ENCODE measurements around the gene RBM23.
A peak's percentile ranks its signal among the peaks of the same experiment; 100 is the strongest.
"Not testable (repeated sequence)": the region's sequence is repeated elsewhere in the genome, so short reads cannot be mapped to it uniquely, and the experiment has no call there.

Gene RBM23

DNA sequence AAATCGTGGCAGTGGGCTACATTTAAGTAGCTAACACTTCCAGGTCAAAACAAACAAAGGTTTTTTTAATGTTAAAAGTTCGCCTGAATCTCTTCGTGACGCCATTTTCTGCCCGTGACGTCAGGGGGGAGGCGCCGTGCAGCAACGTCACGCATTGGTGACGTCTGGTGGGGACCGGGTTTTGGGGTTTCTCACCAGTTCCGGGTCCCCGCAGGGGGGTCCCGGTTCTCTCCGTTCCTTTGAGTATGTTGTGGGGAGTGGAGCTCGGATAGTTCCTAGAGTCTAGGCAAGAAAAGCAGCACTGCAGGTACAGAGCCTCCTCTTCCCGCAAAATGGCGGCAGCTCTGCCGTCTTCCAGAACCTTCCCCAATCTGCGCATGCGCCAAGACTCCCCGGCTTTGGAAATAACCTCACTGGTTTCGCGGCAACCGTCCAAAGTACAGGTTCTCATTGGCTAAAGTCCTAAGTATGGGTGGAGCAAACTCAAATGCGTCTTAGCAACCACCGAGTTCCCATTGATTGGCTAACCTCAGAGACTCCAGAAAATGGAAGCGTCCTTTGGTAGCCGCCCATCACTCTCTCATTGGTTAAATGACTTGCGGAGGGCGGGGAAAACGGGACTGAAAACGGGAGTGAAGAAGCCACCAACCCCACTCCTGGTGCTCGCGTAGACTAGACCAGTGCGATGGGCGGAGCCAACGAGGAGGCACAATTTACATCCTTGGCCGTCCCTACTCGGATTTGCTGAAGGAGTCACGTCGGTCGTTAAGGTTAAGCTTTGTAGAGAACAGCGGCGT, at the start of gene RBM23:
Gene RBM23, minus strand, starts transcription at position 346 of the 797 bp plus-strand sequence.
- DNase-seq = peak; percentile 100

DNA sequence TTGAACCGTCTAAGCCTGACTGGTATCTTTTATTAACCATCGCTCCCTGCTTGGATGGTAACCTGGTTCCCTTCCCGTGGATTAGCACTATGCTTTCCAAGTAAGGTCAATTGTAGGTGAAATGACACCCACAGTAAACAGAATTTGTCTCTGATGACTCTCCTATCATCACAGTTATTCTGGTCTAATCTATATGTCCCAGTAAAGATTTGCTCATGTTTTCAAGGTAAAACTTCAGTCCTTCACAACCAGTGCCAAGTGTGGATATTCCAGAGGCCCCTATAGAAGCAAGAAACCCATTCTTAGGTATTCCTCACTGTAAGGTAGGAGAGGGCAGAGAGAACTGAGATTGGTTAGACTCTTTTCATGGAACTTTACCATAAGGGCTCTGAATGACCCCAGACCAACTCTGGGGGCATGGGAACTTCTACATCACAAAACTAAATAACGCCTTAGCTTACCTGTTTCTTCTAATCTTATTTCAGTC, 47.9 kb upstream of the RBM23 start:
- no peak for DNase-seq

DNA sequence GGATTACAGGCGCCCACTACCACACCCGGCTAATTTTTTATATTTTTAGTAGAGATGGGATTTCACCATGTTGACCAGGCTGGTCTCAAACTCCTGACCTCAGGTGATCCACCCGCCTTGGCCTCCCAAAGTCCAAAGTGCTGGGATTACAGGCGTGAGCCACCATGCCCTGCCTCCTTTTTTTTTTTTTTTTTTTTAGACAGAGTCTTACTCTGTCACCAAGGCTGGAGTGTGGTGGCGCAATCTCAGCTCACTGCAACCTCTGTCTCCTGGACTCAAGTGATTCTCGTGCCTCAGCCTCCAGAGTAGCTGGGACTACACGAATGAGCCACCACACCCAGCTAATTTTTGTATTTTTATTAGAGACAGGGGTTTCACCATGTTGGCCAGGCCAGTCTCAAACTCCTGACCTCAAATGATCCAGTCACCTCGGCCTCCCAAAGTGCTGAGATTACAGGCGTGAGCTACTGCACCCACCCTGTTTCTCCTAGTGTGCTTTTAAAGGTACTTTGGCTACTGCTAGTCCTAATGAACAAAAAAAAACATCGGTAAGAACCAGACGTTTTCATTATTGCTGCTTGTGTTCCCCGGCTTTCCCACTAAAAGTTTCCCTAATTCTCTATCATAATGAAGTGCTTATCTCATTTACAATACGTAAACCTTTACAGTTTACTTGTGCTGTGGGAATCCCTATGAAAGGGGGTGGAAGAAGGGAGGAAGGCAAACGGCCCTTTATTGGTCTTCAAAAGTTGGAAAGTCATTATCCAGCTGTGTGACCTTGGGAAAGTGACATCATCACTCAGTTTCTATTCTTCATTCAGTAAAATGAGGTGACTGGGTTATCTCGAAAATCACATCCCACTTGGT, 47.2 kb upstream of the RBM23 start:
- not testable (repeated sequence) for DNase-seq

DNA sequence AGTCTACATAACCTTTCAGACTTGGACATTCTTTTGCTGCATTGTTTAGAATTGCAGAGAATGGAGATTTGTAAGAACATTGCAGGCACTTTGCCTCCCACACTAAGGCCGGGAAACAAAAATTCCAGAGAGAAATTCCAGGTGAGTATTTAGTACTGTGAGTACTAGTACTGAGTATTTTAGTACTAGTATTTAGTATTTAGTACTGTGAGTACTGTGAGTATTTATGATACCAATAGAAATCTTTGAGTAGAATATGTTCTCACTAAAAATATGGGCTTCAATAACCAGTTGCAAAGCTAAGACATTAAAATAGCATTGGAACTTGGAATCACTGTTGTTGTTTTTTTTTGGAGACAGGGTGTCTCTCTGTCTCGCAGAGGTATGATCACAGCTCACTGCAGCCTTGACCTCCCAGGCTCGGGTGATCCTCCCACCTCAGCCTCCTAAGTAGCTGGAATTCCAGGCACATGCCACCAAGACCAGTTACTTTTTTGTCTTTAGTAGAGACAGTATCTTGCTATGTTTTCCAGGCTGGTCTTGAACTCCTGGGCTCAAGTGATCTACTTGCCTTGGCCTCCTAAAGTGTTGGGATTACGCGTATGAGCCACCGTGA, 43.2 kb upstream of the RBM23 start:
- DNase-seq = no peak

DNA sequence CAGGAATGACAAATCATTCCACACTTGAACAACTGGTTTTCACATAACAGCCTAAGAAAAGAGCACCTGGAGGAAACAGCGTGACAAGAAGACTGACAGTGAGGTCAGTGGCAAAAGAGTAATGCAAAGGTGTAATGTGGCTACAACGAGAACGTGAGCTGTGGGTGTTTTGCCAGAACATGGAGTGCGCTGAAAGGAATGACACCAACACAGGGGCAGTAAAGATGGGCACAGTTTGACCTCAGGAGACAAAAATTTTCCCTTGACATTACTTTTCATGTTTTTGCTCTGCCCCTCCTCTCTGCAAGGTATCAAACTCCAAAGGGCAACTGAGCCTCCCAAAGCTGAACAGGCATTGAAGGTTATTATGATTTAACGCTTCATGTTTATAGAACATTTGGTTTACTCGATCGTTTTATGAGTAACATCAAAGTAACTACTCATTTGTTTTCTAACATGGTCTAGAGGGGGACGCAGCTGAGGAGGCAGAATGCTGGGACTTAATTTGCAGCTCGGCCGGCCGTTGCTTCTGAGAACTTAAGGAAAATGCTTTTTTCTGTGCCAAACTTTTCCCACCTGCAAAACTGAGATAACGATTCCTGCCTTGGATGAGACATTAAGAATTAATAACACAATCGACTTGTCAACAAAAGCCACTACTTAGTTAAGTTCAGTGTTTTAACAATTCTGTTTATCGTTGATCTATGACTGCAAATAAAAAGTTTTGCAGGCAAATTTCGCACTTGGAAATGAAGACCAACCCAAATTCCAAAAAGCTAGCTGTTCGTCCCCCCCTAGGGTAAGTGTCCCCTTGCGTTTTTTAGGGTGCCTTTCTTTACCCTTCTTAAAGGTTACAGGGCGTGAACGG, 37.0 kb upstream of the RBM23 start:
- no peak for DNase-seq

DNA sequence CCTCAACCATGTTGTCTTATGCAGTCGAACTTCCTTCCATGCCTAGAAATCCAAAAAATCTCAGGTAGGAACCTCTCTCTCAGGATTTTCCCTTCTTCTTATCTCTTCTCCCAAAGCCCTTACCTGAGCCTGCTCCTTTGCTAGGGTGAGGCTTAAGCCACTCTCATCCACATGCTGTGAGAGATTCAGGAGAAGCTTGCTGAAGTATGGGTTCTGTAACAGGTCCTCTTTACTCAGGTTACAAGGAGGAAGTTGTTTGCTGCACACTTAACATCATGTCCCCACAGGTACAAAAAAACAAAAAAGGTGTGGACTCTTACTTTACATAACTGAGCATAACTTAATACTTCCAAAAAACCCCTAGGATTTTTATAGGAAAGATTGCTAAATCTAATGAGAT, 33.5 kb upstream of the RBM23 start:
- no peak for DNase-seq

DNA sequence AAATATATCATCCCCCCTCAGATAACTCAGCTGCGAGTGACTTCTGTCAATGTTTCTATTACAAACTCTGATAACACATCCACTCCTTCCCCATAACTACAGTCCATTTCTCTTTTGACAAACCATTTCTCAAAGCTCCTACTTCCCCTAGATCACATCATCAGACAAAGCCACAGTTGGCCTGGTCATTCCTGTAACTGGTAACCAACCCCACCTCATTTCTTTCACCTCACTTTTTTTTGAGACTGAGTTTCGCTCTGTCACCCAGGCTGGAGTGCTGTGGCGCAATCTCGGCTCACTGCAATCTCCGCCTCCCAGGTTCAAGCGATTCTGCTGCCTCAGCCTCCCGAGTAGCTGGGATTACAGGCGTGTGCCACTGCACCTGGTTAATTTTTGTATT, 32.8 kb upstream of the RBM23 start:
- DNase-seq = not testable (repeated sequence)

DNA sequence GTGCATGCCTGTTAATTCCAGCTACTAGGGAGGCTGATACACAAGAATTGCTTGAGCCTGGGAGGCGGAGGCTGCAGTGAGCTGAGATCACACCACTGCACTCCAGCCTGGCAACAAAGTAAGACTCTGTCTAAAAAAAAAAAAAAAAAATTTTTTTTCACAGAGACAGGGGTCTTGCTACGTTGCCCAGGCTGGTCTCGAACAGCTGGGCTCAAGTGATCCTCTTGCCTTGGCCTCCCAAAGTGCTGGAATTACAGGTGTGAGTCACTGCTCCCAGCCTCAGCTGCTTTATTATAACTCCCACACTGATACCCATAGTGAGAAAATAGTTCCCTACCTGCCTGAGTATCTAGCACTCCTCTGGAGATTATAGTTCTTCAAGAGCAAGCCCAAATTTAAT, 26.7 kb upstream of the RBM23 start:
- DNase-seq = no peak

DNA sequence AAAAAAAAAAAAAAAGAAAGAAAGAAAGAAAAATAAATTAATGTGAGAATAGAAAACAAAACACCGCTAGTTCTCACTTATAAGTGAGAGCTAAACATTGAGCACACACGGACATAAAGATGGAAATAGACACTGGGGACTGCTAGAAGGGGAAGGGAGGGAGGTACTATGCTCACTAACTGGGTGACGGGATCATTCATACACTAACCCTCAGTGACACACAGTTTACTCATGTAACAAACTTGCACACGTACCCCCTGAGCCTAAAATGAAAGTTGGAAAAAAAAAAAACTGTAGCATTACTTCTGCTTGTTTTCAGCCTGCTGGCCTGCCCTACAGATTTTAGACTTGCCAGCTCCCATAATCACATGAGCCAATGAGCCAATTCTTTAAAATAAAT, 20.7 kb upstream of the RBM23 start:
- no peak for DNase-seq

DNA sequence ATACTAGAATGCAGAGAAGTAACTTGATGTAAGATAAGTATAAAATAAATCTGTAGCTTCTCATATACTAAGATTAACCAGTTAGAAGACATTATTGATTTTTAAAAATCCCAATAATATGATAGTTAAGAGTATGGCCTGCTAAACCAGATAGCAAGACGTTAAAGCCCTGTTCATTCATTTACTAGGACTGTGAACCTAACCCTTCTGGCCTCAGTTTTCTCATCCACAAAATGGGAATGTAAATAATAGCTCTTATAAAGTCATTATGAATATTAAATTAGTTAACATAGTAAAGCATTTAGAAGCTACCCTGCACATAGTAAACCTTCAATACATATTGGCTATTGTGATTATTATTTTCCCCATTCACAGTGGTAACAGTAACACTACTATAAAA, 16.2 kb upstream of the RBM23 start:
- no peak for DNase-seq

DNA sequence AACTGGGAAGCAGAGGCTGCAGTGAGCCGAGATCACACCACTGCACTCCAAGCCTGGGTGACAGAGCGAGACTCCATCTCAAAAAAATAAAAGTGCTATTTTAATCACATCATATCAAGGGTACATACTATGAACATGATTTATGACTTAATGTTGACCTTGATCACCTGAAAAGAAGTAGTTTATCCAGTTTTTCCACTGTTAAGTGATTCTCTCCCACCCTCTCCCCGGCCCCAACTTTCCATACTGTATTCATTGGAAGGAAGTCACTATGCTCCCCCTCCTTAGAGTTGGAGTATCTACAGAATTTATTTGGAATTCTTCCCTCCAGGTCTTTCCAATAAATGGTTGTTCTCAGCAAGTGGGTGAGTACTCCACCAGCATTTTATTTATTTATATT, 13.2 kb upstream of the RBM23 start:
- DNase-seq = no peak

DNA sequence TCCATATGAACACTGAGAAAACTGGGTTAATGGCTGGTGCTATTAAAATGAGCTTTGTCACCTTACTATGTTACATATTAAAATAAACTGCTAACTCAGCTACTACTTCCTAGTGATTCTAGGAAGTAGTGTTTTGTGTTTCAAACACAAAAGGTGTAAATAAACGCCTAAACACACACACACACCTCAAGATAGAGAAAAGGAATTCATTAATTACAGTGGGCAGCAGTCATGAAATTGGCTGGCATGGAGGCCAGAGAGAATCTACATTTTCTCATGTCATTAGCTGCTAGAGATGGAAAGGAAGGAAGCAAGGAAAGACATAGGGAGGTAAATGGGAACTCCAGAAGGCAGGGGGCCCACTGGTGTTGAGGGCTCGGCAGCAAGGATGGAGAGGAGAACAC, 11.0 kb upstream of the RBM23 start:
- no peak for DNase-seq

DNA sequence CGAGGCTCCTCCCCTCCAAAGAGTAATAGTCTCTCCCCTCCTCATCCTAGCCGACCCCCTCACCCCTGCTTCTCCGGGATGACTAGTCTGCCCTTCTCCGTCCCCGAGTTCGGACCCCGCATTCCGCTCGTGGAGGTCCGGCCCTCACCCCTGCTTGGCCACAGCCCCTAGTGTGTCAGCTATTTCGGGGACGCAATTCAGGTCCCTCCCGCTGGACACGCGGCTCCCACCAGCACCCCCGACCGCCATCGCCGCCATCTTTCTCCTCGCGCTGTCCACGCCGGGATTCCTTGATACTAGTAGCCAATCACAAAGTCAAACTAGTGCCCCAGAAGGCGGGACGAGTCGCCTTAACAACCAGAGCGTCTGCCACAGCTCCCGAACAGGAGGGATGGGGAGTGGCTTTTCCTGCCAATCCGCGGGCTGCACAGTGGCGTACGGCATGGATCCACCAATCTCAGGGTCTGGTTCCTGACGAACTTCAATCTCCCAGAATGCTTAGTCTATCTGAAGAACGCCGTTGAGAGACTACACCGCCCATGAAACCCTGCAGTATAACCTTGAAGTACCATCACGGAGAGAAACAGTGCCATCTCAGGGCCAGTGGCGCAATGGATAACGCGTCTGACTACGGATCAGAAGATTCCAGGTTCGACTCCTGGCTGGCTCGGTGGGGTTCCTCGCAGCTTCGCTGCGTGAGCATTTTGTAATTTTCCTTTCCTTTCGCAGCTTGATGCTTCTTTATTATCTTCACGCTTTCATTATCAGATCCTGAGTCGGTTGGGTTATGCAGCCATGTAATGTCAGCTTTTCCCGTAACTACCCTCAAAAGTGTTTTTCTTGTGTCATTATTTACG, 10.4 kb upstream of the RBM23 start, which contains the start of gene PRMT5:
Gene PRMT5, minus strand, starts transcription at position 273 of the 857 bp plus-strand sequence. Its CDS starts 15 bp downstream, at position 258.
- DNase-seq = peak; percentile 100

DNA sequence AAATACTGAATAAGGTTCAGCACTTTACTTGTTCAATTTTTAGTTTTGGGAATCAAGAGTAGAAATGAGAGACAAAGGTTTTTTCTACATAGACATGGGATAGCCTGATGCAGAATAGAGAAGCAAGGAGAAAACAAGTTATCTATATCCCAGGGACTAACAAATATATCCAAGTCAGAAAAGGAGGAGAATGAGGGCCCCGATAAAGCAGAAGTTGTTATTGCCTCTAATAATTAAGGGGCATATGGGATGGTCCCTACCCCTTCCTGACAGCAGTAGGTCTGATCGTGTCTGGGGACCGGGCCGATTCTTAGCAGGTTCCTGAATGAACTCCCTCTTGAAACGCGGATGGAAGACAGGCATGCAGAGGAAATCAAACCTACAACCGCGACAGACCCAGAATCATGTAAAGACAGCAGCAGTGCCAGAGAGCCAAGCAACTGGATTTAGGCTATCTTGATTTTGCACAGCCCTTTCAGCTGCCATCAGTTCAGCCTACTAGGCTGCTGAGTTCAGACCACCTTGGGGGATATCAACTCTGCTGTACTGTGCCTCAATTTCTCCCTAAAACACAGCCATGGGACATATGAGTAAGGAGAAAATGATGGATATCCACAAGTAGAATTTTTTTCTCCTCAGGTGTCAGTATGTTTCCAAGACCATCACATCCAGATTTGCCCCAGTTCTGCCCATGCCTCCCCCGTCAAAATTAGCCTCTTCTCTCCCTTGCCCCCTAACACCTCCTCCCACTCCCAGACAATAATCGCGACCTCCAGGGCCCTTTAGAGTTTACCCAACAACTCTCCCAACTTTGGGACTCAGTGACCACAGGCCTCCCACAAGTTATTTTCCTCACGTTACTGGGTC, 9.5 kb upstream of the RBM23 start:
- DNase-seq = no peak

DNA sequence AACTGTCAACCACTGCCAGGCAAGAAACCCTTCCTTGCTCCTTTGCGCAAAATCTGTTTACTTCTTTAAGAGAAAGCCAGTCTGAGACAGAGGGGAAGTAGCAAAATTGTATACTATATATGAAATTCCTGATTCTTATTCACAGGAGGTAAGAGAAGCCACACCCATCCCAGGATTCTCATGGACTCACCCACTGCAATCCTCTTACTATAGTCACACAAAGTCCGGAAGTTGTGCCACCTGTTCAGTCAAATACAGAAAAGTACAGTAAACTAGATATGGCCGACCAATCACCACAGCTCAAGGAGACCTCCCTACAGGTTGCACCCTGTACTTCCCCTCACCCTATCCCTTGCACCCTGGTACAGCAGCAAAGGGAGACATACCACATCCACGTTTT, 7.4 kb upstream of the RBM23 start:
- no peak for DNase-seq

DNA sequence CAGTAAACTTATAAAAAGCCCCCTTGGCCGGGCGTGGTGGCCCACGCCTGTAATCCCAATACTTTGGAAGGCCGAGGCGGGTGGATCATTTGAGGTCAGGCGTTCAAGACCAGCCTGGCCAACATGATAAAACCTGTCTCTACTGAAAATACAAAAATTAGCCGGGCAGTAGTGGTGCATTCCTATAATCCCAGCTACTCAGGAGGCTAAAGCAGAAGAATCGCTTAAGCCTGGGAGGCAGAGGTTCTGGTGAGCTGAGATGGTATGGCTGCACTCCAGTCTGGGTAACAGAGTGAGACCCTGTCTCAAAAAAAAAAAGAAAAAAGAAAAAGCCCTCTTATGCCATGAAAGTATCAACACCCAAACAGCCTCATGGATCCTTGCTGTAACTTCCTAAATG, 6.6 kb upstream of the RBM23 start:
- DNase-seq = no peak

DNA sequence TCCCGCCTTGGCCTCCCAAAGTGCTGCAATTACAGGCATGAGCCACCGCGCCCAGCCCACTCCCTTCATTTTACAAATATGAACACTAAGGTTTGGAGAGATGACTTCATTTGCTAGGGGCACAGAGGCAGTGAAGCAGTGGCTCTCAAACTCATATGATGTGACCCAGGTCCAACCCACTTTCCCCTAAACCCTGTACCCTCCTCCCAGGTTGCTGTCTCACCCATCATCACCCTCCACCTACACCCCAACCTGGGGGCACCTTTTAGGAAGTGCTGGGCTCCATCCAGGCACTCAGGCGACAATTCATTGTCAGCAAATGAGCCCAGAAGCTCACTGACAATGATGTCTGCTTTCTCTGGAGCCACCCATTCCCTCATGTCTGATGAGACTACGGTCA, 4.8 kb upstream of the RBM23 start:
- no peak for DNase-seq

DNA sequence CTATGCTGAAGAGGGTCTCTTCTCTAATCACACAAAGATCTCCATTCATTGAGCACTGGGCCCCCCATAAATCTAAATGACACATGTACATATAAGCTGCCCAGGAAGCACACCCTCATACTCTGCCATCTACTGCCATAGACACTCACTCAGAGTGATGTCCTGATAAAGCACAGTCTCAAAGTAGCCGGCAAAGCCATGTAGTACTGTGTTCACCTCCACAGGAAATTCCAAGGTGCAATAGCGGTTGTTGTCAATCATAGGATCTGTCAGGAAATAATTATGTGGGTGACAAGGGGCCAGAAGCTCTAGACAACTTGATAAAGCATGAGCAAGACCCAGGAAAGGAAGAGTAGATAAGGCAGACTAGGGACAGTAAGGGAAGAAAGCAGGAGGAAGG, 3.3 kb upstream of the RBM23 start:
- DNase-seq = no peak

DNA sequence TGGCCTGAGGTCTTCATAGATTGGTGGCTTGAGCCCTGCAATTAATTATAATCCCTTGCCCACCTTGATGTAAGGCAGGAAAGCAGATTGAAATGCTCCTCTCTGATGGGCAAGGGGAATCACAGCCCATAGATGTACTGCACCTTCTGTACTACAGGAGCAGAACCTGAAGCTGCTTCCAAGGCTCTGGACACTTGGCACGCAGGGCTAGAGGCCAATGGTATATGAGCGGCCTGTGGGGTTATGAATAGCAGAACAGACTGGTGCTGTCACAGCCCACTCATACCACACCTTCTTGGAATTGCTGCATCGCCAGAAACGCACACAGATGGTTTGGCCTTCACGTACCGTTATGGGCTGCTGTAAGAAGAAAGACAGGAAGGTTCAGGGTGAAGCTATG, 1.7 kb upstream of the RBM23 start:
- no peak for DNase-seq

DNA sequence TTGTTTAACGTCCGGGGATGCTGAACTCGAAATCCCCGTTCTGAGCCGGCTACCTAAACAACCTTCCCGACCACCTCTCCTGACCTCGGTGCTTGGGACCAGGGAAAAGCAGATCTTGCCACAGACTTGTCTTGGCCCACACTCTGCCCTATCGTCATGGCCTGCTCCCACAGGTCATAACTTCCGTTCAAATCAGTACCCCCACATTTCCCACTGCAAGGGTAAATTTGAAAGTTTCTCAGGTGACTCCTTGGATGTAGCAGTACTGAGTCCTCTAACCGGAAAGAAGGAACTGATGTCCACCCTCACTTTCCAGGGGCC, 612 bp upstream of the RBM23 start:
- DNase-seq = no peak
